ENCODE data around the gene SMARCD2. TPM values are rescaled to one million over a fixed set of nuclear protein-coding genes. Genes with fewer than 3 reads are reported as not detected.

Gene SMARCD2
- total RNA-seq, 2 experiments from 2014 or later = 120 to 136 TPM

DNA sequence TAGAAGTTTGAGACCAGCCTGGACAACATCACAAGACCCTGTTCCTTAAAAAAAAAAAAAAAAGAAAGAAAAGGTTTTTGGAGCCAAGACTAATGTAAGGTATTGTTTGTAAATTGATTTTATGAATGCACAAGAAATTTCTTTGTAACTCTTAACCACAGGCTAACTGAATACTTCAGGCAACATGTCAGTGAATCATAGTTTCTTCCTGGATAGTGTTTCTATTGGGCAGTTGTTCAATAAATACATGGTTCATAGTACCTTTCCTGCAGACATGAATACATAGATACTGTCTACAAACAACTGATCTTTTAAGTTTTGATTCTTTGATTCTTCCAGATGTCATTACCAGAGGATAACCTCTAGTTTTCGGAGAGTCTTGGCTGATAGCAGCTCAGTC, 56.9 kb downstream of the SMARCD2 start:
- Histone ChIP-seq H4K20me1 (ENCODE audit: insufficient read depth, low read length) (peaks cover 28% of the 10 kb centered on the region; the same call in 1 of the 2 replicates), H3K4me1 (ENCODE audit: insufficient read depth, low read length, poor library complexity, severe bottlenecking) (no peaks in the 10 kb centered on the region), H2AFZ (ENCODE audit: low read length) (no peak overlapping the region), H3K4me2 (ENCODE audit: low read length) (no peak overlapping the region), H3K9me2 (ENCODE audit: insufficient read depth, low read length) (no peaks in the 10 kb centered on the region), H3K36me3 (ENCODE audit: insufficient read depth, low read length) (peaks cover 97% of the 10 kb centered on the region), H3K79me2 (ENCODE audit: insufficient read depth, low read depth, low read length) (peaks cover 80% of the 10 kb centered on the region), H3K9me3 (ENCODE audit: low read length) (no peaks in the 10 kb centered on the region), H3K27ac (ENCODE audit: low read depth, low read length, poor library complexity, severe bottlenecking) (no peak overlapping the region), H3K4me3 (ENCODE audit: low read depth, low read length, poor library complexity, severe bottlenecking) (no peak overlapping the region)
- BruUV-seq (replicated peaks) = no TSS peak
- DNase-seq (ENCODE audit: low spot score) = no peak
- TF ChIP-seq EZH2phosphoT487 (IDR thresholded peaks at IDR 0.05; ENCODE audit: borderline replicate concordance, low read depth, low read length) = no peak
- TF ChIP-seq, protein P1, sequence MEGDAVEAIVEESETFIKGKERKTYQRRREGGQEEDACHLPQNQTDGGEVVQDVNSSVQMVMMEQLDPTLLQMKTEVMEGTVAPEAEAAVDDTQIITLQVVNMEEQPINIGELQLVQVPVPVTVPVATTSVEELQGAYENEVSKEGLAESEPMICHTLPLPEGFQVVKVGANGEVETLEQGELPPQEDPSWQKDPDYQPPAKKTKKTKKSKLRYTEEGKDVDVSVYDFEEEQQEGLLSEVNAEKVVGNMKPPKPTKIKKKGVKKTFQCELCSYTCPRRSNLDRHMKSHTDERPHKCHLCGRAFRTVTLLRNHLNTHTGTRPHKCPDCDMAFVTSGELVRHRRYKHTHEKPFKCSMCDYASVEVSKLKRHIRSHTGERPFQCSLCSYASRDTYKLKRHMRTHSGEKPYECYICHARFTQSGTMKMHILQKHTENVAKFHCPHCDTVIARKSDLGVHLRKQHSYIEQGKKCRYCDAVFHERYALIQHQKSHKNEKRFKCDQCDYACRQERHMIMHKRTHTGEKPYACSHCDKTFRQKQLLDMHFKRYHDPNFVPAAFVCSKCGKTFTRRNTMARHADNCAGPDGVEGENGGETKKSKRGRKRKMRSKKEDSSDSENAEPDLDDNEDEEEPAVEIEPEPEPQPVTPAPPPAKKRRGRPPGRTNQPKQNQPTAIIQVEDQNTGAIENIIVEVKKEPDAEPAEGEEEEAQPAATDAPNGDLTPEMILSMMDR (conservative IDR thresholded peaks at IDR 0.05; ENCODE audit: low read length) = no peak
- intact Hi-C loops (cut with micrococcal nuclease; ENCODE audit: unreplicated experiment) = no loop called here
- ChIA-PET POLR2A (interaction anchor here (0.6 kb wide), 2 partner anchors 16 to 71 kb away, joined by 3 to 4 read pairs; no protein-coding TSS in a partner anchor), CTCF (ENCODE audit: unreplicated experiment) (no interaction called here)

DNA sequence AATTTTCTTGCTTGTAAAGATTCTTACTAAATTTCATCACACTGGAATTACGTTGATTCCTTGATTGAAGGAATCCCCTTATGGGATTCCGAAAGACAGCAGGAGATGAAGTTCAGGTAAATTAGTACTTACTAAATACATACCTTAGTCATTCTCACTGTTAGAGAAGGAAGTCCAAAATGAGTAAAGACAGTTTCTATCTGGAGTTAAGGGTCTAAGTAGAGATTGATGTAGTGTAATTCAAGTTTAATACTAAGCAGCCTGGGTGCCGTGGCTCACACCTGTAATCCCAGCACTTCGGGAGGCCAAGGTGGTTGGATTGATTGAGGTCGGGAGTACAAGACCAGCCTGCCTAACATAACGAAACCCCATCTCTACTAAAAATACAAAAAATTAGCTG, 59.0 kb downstream of the SMARCD2 start:
- ChIA-PET CTCF (ENCODE audit: unreplicated experiment) (no interaction called here), POLR2A (interaction anchor here (0.8 to 1.8 kb wide), 2 partner anchors 21 to 27 kb away, joined by 3 read pairs; no protein-coding TSS in a partner anchor)
- no peaks in the 10 kb centered on the region for H3K4me1 ChIP-seq (ENCODE audit: insufficient read depth, low read length, poor library complexity, severe bottlenecking)
- H2AFZ ChIP-seq (ENCODE audit: low read length) = no peak overlapping the region
- peaks cover 87% of the 10 kb centered on the region for H3K79me2 ChIP-seq (ENCODE audit: insufficient read depth, low read depth, low read length)
- BruUV-seq (replicated peaks) = no TSS peak
- H3K9me2 ChIP-seq (ENCODE audit: insufficient read depth, low read length) = no peaks in the 10 kb centered on the region
- peaks cover 32% of the 10 kb centered on the region; the same call in 1 of the 2 replicates for H4K20me1 ChIP-seq (ENCODE audit: insufficient read depth, low read length)
- H3K9me3 ChIP-seq (ENCODE audit: low read length) = no peaks in the 10 kb centered on the region
- no peak overlapping the region for H3K4me3 ChIP-seq (ENCODE audit: low read depth, low read length, poor library complexity, severe bottlenecking)
- H3K36me3 ChIP-seq (ENCODE audit: insufficient read depth, low read length) = peaks cover 96% of the 10 kb centered on the region
- intact Hi-C loops (cut with micrococcal nuclease; ENCODE audit: unreplicated experiment) = no loop called here
- no peak overlapping the region for H3K27ac ChIP-seq (ENCODE audit: low read depth, low read length, poor library complexity, severe bottlenecking)
- no peak for DNase-seq (ENCODE audit: low spot score)
- no peak for TF ChIP-seq EZH2phosphoT487 (IDR thresholded peaks at IDR 0.05; ENCODE audit: borderline replicate concordance, low read depth, low read length)
- TF ChIP-seq, protein P1 (conservative IDR thresholded peaks at IDR 0.05; ENCODE audit: low read length) = no peak
- no peak overlapping the region for H3K4me2 ChIP-seq (ENCODE audit: low read length)

Small RNA genes lying within 50 kb of the gene (small RNA-seq; reads per million reads assigned to genes)
- gene AC040958.1 = not detected

Other genes starting within 250 kb of the SMARCD2 start
- gene TACO1, start 241.8 kb downstream of the SMARCD2 start, total RNA-seq (2014; rRNA removed; shearing (Covaris generic)) = 13.4 and 16.2 TPM in 2 replicates
- gene TACO1, start 241.8 kb downstream of the SMARCD2 start, total RNA-seq (2022) = 26.0 and 28.8 TPM in 2 replicates
- 16.5 and 26.0 TPM in 2 replicates for gene MAP3K3, start 220.3 kb downstream of the SMARCD2 start, total RNA-seq (2014; rRNA removed; shearing (Covaris generic))
- gene MAP3K3, start 220.3 kb downstream of the SMARCD2 start, total RNA-seq (2022) = 28.6 and 29.0 TPM in 2 replicates
- gene LIMD2, start 142.6 kb downstream of the SMARCD2 start, total RNA-seq (2014; rRNA removed; shearing (Covaris generic)) = 406 and 428 TPM in 2 replicates
- gene LIMD2, start 142.6 kb downstream of the SMARCD2 start, total RNA-seq (2022) = 286 and 306 TPM in 2 replicates
- 31.9 and 37.2 TPM in 2 replicates for gene STRADA, start 100.9 kb downstream of the SMARCD2 start, total RNA-seq (2014; rRNA removed; shearing (Covaris generic))
- 68.0 and 80.3 TPM in 2 replicates for gene STRADA, start 100.9 kb downstream of the SMARCD2 start, total RNA-seq (2022)
- 27.5 and 37.6 TPM in 2 replicates for gene CCDC47, start 69.1 kb downstream of the SMARCD2 start, total RNA-seq (2014; rRNA removed; shearing (Covaris generic))
- 37.8 and 50.3 TPM in 2 replicates for gene CCDC47, start 69.1 kb downstream of the SMARCD2 start, total RNA-seq (2022)
- gene DDX42, start 68.5 kb downstream of the SMARCD2 start, total RNA-seq (2014; rRNA removed; shearing (Covaris generic)) = 74.1 and 85.1 TPM in 2 replicates
- 145 and 156 TPM in 2 replicates for gene DDX42, start 68.5 kb downstream of the SMARCD2 start, total RNA-seq (2022)
- 32.6 and 42.7 TPM in 2 replicates for gene PSMC5, start 15.3 kb downstream of the SMARCD2 start, total RNA-seq (2014; rRNA removed; shearing (Covaris generic))
- gene PSMC5, start 15.3 kb downstream of the SMARCD2 start, total RNA-seq (2022) = 80.0 and 105 TPM in 2 replicates
- 32.4 and 43.0 TPM in 2 replicates for gene FTSJ3, start 15.0 kb downstream of the SMARCD2 start, total RNA-seq (2014; rRNA removed; shearing (Covaris generic))
- gene FTSJ3, start 15.0 kb downstream of the SMARCD2 start, total RNA-seq (2022) = 38.2 and 49.0 TPM in 2 replicates
- gene CSH2, start 31.0 kb upstream of the SMARCD2 start, total RNA-seq (2014; rRNA removed; shearing (Covaris generic)) = not detected in 2 replicates
- gene CSH2, start 31.0 kb upstream of the SMARCD2 start, total RNA-seq (2022) = not detected in 2 replicates
- gene GH2, start 39.3 kb upstream of the SMARCD2 start, total RNA-seq (2014; rRNA removed; shearing (Covaris generic)) = not detected in 2 replicates
- not detected in 2 replicates for gene GH2, start 39.3 kb upstream of the SMARCD2 start, total RNA-seq (2022)
- gene CSH1, start 53.9 kb upstream of the SMARCD2 start, total RNA-seq (2014; rRNA removed; shearing (Covaris generic)) = not detected in 2 replicates
- not detected in 2 replicates for gene CSH1, start 53.9 kb upstream of the SMARCD2 start, total RNA-seq (2022)
- not detected in 2 replicates for gene CSHL1, start 68.6 kb upstream of the SMARCD2 start, total RNA-seq (2014; rRNA removed; shearing (Covaris generic))
- gene CSHL1, start 68.6 kb upstream of the SMARCD2 start, total RNA-seq (2022) = not detected in 2 replicates
- 0.21 and 4.3 TPM in 2 replicates for gene GH1, start 76.2 kb upstream of the SMARCD2 start, total RNA-seq (2014; rRNA removed; shearing (Covaris generic))
- 0.96 TPM in 1 of 2 replicates, not detected in the other for gene GH1, start 76.2 kb upstream of the SMARCD2 start, total RNA-seq (2022)
- gene CD79B, start 89.6 kb upstream of the SMARCD2 start, total RNA-seq (2014; rRNA removed; shearing (Covaris generic)) = 743 and 751 TPM in 2 replicates
- 457 and 479 TPM in 2 replicates for gene CD79B, start 89.6 kb upstream of the SMARCD2 start, total RNA-seq (2022)
- 3.0 and 6.4 TPM in 2 replicates for gene SCN4A, start 130.2 kb upstream of the SMARCD2 start, total RNA-seq (2014; rRNA removed; shearing (Covaris generic))
- gene SCN4A, start 130.2 kb upstream of the SMARCD2 start, total RNA-seq (2022) = 9.0 and 11.9 TPM in 2 replicates
- 0.16 TPM in 1 of 2 replicates, not detected in the other for gene PRR29, start 155.7 kb upstream of the SMARCD2 start, total RNA-seq (2014; rRNA removed; shearing (Covaris generic))
- 0.29 TPM in 1 of 2 replicates, not detected in the other for gene PRR29, start 155.7 kb upstream of the SMARCD2 start, total RNA-seq (2022)
- 76.4 and 112 TPM in 2 replicates for gene ICAM2, start 177.9 kb upstream of the SMARCD2 start, total RNA-seq (2014; rRNA removed; shearing (Covaris generic))
- 79.1 and 88.7 TPM in 2 replicates for gene ICAM2, start 177.9 kb upstream of the SMARCD2 start, total RNA-seq (2022)

Measured in OCI-LY7 (cell line).